ENCODE results near the gene CYP27B1. TPM values are rescaled to one million over a fixed set of nuclear protein-coding genes. Genes with fewer than 3 reads are reported as not detected.
A peak's percentile ranks its signal among the peaks of the same experiment; 100 is the strongest.

CYP27B1 gene
- total and polyA plus RNA-seq, 5 donors: 0.12 to 0.22 (median 0.16) TPM; not detected in 1

DNA sequence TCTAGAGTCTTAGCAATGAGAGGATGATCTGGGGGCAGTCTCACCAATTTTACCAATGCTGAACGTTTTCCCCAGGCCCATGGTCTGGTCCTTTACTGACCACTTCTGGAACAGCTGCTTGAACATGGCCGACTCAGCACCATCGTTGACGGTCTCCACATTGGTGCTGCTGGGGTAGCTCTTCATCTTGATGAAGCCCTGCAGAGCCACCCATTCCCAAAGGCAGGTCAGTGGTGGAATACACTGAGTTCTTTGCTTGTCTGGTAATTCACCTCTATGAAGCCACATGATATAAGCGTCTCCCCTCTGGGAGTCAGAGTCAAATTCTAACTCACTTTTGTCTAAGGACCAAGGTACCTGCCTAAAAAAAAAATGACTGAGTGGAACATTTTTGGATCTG lies 41.5 kb upstream of the CYP27B1 start:
- intact Hi-C loops (cut with DNase I): no loop called here
- DNase-seq (no peak), ATAC-seq (no peak)
- Histone ChIP-seq H3K27ac (ENCODE audit: low read length) (no peak overlapping the region), H3K4me3 (ENCODE audit: low read length) (no peak overlapping the region), H3K4me1 (ENCODE audit: control insufficient read depth, insufficient read depth, low read length) (no peaks in the 10 kb centered on the region), H3K27me3 (ENCODE audit: control insufficient read depth, insufficient read depth) (no peaks in the 10 kb centered on the region), H3K9me3 (ENCODE audit: control insufficient read depth, low read length) (no peaks in the 10 kb centered on the region)
- WGBS: 90% methylated on average over 5 of the region's 5 CpGs

DNA sequence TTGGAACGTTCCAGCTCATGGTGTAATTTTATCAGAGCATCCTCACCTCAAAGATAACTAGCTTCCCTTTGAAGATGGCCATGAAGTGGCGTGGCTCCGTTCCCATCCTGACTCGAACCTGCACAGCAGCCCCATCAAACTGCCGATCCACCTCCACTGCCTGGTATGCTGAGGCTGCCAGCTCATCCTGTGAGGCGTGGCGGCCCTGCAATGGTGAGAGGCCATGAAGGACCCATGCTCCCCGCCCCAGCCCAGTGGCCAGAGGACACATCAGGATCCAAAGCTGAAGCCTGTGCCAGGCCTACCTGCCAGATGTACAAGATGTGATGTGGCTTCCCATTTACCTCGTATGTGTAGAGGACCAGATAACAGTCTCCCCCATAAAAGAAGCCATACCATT lies 40.4 kb upstream of the CYP27B1 start:
- ATAC-seq: no peak
- Histone ChIP-seq H3K9me3 (ENCODE audit: control insufficient read depth, low read length) (no peaks in the 10 kb centered on the region), H3K4me3 (ENCODE audit: low read length) (no peak overlapping the region), H3K27ac (ENCODE audit: low read length) (no peak overlapping the region), H3K4me1 (ENCODE audit: control insufficient read depth, insufficient read depth, low read length) (no peaks in the 10 kb centered on the region), H3K27me3 (ENCODE audit: control insufficient read depth, insufficient read depth) (no peaks in the 10 kb centered on the region)
- 87% methylated on average over 9 of the region's 9 CpGs for WGBS
- intact Hi-C loops (cut with DNase I): no loop called here
- DNase-seq: no peak

DNA sequence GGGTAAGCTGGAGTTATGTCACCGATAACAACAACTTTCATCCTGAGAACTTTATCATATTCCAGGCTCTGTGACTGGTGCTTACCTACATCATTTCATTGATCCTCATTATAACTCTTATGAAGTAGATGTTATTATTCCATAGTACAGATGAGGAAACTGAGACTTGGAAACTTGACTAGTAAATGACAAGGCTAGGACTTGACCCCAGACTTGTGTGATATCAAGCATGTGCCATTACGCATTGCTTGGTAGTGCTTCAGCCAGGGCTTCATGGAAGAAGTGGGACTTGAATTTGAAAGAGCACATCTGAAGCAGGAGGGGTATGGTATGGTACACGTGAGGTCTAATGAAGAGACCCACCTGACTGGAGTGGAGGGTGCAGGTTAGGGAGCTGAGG lies 39.8 kb upstream of the CYP27B1 start:
- Histone ChIP-seq H3K9me3 (ENCODE audit: control insufficient read depth, low read length) (no peaks in the 10 kb centered on the region), H3K27ac (ENCODE audit: low read length) (no peak overlapping the region), H3K4me1 (ENCODE audit: control insufficient read depth, insufficient read depth, low read length) (no peaks in the 10 kb centered on the region), H3K4me3 (ENCODE audit: low read length) (no peak overlapping the region), H3K27me3 (ENCODE audit: control insufficient read depth, insufficient read depth) (no peaks in the 10 kb centered on the region)
- ATAC-seq (no peak), DNase-seq (no peak)
- intact Hi-C loops (cut with DNase I): no loop called here
- 97% methylated on average over 3 of the region's 3 CpGs for WGBS

DNA sequence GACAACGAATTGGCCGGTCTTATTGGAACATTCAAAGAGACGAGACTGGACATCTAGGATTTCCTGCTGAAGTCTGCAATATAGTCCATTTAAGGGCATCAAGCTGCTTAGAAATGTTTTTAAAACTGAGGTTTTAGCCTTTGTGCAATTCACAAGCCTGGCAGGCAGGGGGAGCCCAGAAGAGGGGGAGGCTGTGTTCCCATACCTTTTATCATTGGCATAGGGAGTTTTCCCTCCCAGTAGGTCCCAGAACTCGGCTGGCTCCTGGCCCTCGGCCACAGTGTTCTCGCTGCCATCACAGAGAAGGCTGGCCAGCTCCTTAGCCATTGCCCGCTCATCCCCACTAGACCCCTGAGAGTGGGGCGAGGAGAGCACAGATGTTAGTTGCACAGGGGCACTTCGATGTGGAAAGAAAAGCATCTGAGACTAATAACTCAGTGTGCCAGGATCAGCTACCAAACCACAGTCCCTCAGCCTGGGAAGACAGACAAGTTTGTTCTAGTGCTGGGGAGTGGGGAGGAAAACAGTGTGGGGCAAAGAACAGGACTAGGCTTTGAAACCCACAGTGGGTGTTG lies 36.5 kb upstream of the CYP27B1 start:
- intact Hi-C loops (cut with DNase I): loop anchor here in 1 of 4 donors (2.0 kb wide), 1 partner anchor 101 kb away; no protein-coding TSS in a partner anchor
- Histone ChIP-seq H3K27ac (ENCODE audit: low read length) (no peak overlapping the region), H3K27me3 (ENCODE audit: control insufficient read depth, insufficient read depth) (no peaks in the 10 kb centered on the region), H3K4me1 (ENCODE audit: control insufficient read depth, insufficient read depth, low read length) (no peaks in the 10 kb centered on the region), H3K9me3 (ENCODE audit: control insufficient read depth, low read length) (no peaks in the 10 kb centered on the region), H3K4me3 (ENCODE audit: low read length) (no peak overlapping the region)
- 47% methylated on average over 9 of the region's 9 CpGs for WGBS
- ATAC-seq (peak; percentile 78 to 80), DNase-seq (peak; percentile 51 to 83 (median 76))

DNA sequence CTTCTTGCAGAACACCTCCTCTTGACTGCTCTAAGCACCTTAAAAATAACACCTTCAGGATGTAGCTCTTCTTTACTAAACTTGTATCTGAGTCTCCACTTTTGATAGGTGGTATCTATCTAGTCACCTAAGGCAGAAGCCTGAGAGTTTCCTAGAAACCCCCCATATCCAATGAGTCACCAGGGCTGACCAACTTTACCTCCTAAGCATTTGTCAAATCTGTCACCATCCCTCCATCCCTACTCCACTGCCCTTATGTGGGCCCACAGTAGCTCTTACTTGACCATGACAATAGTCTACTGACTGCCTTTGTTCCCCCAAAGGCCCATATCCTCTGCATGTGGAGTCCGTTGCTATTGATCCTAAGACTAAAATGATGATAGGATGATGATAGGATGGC lies 35.7 kb upstream of the CYP27B1 start:
- no peak overlapping the region for H3K4me3 ChIP-seq (ENCODE audit: low read length)
- DNase-seq: no peak
- H3K4me1 ChIP-seq (ENCODE audit: control insufficient read depth, insufficient read depth, low read length): no peaks in the 10 kb centered on the region
- intact Hi-C loops (cut with DNase I): loop anchor here in 1 of 4 donors (2.0 kb wide), 1 partner anchor 102 kb away; no protein-coding TSS in a partner anchor
- no peak for ATAC-seq
- H3K27ac ChIP-seq (ENCODE audit: low read length): no peak overlapping the region
- no peaks in the 10 kb centered on the region for H3K27me3 ChIP-seq (ENCODE audit: control insufficient read depth, insufficient read depth)
- 95% methylated on average over 1 of the region's 1 CpG for WGBS
- H3K9me3 ChIP-seq (ENCODE audit: control insufficient read depth, low read length): no peaks in the 10 kb centered on the region

DNA sequence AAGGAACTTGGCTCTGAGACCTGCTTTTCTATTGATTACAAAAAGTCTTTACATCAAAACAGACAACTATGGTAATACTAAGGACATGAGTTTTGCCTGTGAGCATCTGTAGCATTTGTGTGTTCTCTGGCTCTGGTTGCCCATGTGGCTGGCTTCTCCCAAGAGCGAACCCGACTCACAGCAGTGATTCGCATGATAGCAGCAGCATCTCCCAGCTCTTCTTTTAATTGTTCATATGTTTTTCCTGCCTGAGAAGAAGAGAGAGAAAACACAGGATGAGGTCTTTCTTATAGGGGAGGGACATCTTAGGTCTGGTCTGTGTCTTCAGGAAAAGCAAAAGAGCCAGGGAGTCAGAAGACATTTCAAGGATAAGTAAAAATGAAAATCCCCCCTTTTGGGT lies 34.1 kb upstream of the CYP27B1 start:
- no peak overlapping the region for H3K4me3 ChIP-seq (ENCODE audit: low read length)
- intact Hi-C loops (cut with DNase I): no loop called here
- WGBS: 96% methylated on average over 3 of the region's 3 CpGs
- H3K27ac ChIP-seq (ENCODE audit: low read length): no peak overlapping the region
- H3K4me1 ChIP-seq (ENCODE audit: control insufficient read depth, insufficient read depth, low read length): no peaks in the 10 kb centered on the region
- no peaks in the 10 kb centered on the region for H3K9me3 ChIP-seq (ENCODE audit: control insufficient read depth, low read length)
- DNase-seq (no peak), ATAC-seq (no peak)
- no peaks in the 10 kb centered on the region for H3K27me3 ChIP-seq (ENCODE audit: control insufficient read depth, insufficient read depth)

DNA sequence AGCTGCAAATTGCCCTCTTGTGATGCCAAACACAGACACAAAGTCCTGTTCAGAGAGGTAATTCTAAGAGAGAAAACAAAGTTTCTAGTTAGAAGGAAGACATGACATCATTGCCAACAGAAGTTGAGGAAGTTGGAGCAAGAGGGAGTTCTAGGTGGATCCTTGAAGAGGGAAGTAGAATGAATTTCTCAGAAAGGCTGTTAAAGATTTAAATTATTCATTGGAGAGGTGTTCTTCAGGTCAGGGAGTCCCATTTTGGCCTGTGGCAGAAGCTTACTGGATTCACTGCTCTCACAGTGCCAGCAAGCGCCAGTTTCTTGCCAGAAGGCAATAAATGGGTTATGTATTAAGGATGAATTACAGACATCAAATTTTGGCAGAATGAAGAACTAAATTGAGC lies 31.1 kb upstream of the CYP27B1 start:
- Histone ChIP-seq H3K27me3 (ENCODE audit: control insufficient read depth, insufficient read depth) (no peaks in the 10 kb centered on the region), H3K4me3 (ENCODE audit: low read length) (no peak overlapping the region), H3K9me3 (ENCODE audit: control insufficient read depth, low read length) (no peaks in the 10 kb centered on the region), H3K4me1 (ENCODE audit: control insufficient read depth, insufficient read depth, low read length) (no peaks in the 10 kb centered on the region), H3K27ac (ENCODE audit: low read length) (no peak overlapping the region)
- no peak for ATAC-seq
- intact Hi-C loops (cut with DNase I): no loop called here
- WGBS: 95% methylated on average over 1 of the region's 1 CpG
- no peak for DNase-seq

DNA sequence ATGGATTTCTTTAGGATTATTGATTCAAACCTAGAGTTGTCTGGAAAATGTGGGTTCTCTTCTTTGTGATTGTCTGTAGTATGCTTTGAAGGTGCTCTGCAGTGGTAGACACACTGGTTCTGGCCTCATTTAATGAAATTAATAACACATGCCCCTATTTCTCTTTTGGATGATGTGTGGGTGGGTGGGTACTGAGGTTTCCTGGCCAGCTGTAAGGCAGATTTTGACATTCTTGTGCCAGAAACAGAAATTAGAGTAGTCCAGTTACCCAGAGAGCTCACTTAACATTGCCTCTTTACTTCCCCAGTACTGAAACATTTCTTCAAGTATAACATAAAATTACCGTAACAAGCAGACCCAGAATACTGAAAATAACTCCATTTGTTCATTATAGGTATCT lies 30.1 kb upstream of the CYP27B1 start:
- H3K9me3 ChIP-seq (ENCODE audit: control insufficient read depth, low read length): no peaks in the 10 kb centered on the region
- no peak overlapping the region for H3K27ac ChIP-seq (ENCODE audit: low read length)
- no peaks in the 10 kb centered on the region for H3K4me1 ChIP-seq (ENCODE audit: control insufficient read depth, insufficient read depth, low read length)
- WGBS: 94% methylated on average over 1 of the region's 1 CpG
- H3K4me3 ChIP-seq (ENCODE audit: low read length): no peak overlapping the region
- intact Hi-C loops (cut with DNase I): no loop called here
- DNase-seq (no peak), ATAC-seq (no peak)
- no peaks in the 10 kb centered on the region for H3K27me3 ChIP-seq (ENCODE audit: control insufficient read depth, insufficient read depth)

DNA sequence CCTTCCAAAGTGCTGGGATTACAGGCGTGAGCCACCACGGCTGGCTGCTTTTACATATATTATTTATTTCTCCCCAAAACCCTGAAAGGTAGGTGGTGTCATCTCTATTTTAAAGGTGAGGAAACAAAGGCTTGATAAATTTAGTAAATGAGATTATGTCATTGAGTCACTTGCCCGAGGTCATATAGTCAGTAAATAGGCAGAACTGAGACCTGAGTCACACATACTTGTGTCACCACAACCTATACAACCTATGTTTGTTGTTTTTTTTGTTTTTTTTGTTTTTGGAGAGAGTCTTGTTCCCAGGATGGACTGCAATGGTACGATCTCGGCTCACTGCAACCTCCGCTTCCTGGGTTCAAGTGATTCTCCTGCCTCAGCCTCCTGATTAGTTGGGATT lies 28.5 kb upstream of the CYP27B1 start:
- 92% methylated on average over 6 of the region's 6 CpGs for WGBS
- ATAC-seq: no peak

DNA sequence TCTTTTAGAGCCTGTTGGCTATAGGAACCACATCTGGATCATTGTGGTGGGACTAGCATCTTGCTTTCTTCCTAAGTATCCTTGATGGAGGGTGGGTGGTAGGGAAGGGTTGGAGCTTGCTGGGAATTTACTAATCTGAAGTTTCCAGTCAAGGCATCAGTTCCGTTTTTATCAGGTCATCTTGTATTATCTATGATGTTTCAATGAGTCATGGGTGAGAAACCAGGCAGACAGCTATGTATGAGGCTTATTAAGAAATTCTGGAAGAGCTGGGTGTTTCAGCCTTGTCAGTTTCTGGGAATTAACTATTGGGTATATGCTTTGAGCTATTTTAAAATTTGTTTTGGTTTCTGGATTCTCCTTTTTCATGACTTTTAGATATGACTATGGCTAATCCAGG lies 27.0 kb upstream of the CYP27B1 start:
- no peak overlapping the region for H3K4me3 ChIP-seq (ENCODE audit: low read length)
- intact Hi-C loops (cut with DNase I): no loop called here
- WGBS: 44% methylated on average over 1 of the region's 1 CpG
- H3K27ac ChIP-seq (ENCODE audit: low read length): no peak overlapping the region
- ATAC-seq (peak; percentile 11 to 45), DNase-seq (no peak)
- H3K27me3 ChIP-seq (ENCODE audit: control insufficient read depth, insufficient read depth): no peaks in the 10 kb centered on the region
- H3K9me3 ChIP-seq (ENCODE audit: control insufficient read depth, low read length): no peaks in the 10 kb centered on the region
- H3K4me1 ChIP-seq (ENCODE audit: control insufficient read depth, insufficient read depth, low read length): no peaks in the 10 kb centered on the region

More for the DNA sequence above, 28.5 kb upstream of the CYP27B1 start:
- H3K4me3 ChIP-seq (ENCODE audit: low read length): no peak overlapping the region
- no peak overlapping the region for H3K27ac ChIP-seq (ENCODE audit: low read length)
- DNase-seq: no peak
- H3K9me3 ChIP-seq (ENCODE audit: control insufficient read depth, low read length): no peaks in the 10 kb centered on the region
- H3K4me1 ChIP-seq (ENCODE audit: control insufficient read depth, insufficient read depth, low read length): no peaks in the 10 kb centered on the region
- intact Hi-C loops (cut with DNase I): no loop called here
- no peaks in the 10 kb centered on the region for H3K27me3 ChIP-seq (ENCODE audit: control insufficient read depth, insufficient read depth)

DNA sequence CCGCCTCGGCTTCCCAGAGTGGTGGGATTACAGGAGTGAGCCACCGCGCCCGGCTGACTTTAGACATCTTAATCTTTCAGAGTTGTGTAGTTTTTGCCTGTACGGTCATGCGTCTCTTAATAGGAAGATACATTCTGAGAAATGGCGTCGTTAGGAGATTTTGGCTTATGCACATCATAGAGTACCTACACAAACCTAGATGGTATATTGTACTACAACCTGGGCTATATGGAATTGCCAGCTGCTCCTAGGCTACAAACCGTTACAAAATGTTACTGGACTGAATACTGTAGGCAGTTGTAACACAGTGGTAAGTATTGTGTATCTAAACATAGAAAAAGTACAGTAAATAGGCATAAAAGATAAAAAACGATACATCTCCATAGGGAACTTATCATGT lies 17.0 kb upstream of the CYP27B1 start:
- no peaks in the 10 kb centered on the region for H3K27me3 ChIP-seq (ENCODE audit: control insufficient read depth, insufficient read depth)
- H3K4me1 ChIP-seq (ENCODE audit: control insufficient read depth, insufficient read depth, low read length): no peaks in the 10 kb centered on the region
- H3K27ac ChIP-seq (ENCODE audit: low read length): no peak overlapping the region
- intact Hi-C loops (cut with DNase I): no loop called here
- WGBS: 91% methylated on average over 11 of the region's 11 CpGs
- ATAC-seq (no peak), DNase-seq (no peak)
- no peaks in the 10 kb centered on the region for H3K9me3 ChIP-seq (ENCODE audit: control insufficient read depth, low read length)
- H3K4me3 ChIP-seq (ENCODE audit: low read length): no peak overlapping the region

DNA sequence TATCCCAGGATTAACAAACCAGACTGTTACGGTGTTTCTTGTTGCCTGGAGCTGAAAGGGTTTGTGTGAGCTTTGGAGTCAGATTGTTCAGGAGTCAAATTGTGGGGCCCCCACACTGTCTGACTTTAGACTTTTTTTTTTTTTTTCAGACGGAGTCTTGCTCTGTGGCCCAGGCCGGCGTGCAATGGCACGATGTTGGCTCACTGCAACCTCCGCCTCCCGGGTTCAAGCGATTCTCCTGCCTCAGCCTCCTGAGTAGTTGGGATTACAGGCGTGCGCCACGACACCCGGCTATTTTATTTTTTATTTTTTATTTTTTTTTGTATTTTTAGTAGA lies 16.6 kb upstream of the CYP27B1 start:
- intact Hi-C loops (cut with DNase I): no loop called here
- no peak for ATAC-seq
- no peak for DNase-seq

More for the DNA sequence above, 16.6 kb upstream of the CYP27B1 start:
- WGBS: 85% methylated on average over 12 of the region's 12 CpGs
- H3K27ac ChIP-seq (ENCODE audit: low read length): no peak overlapping the region
- peak overlapping the region; percentile 87 for H3K4me3 ChIP-seq (ENCODE audit: low read length)
- H3K4me1 ChIP-seq (ENCODE audit: control insufficient read depth, insufficient read depth, low read length): no peaks in the 10 kb centered on the region
- H3K9me3 ChIP-seq (ENCODE audit: control insufficient read depth, low read length): no peaks in the 10 kb centered on the region
- H3K27me3 ChIP-seq (ENCODE audit: control insufficient read depth, insufficient read depth): no peaks in the 10 kb centered on the region

Measured in right cardiac atrium (tissue), 5 donors.